Activated CD8-positive, alpha-beta T cell treated with anti-CD3 and anti-CD28 coated beads for 36 hours (primary cell): ENCODE data around the gene NAP1L4. TPM values are rescaled to one million over a fixed set of nuclear protein-coding genes. Genes with fewer than 3 reads are reported as not detected.

ENCODE experiments used
- ATAC-seq: fragments of 200-7000 bp; cut with Tn5 transposase; one replicate; pipeline ENCODE4 v1.10.0; 2021; ENCODE audit warnings: mild to moderate bottlenecking, moderate library complexity
- CTCF ChIA-PET: fragments of 350-600 bp; sonication (Branson Sonifier 250); formaldehyde crosslinking; loops from one replicate; lab custom pipeline; 2021; ENCODE audit warnings: antibody characterized with exemption; lab: Charles Lee
- POLR2A ChIA-PET: fragments of 350-600 bp; sonication (Branson Sonifier 250); formaldehyde crosslinking; loops from one replicate; lab custom pipeline; 2021; ENCODE audit warnings: antibody characterized with exemption; lab: Charles Lee
- DNase-seq: peaks from one replicate; pipeline ENCODE4 v3.0.0-alpha.2; 2020
- H3K27ac Mint-ChIP-seq: one replicate; pipeline ENCODE4 v1.8.0; 2021; ENCODE audit warnings: mild to moderate bottlenecking, mixed read lengths
- H3K27me3 Mint-ChIP-seq: one replicate; pipeline ENCODE4 v1.8.0; 2021; ENCODE audit warnings: mixed read lengths
- H3K36me3 Mint-ChIP-seq: one replicate; pipeline ENCODE4 v1.8.0; 2021; ENCODE audit warnings: low read depth, mixed read lengths
- H3K4me1 Mint-ChIP-seq: one replicate; pipeline ENCODE4 v1.8.0; 2021; ENCODE audit warnings: low read depth, mixed read lengths
- H3K4me3 Mint-ChIP-seq: one replicate; pipeline ENCODE4 v1.8.0; 2021; ENCODE audit warnings: mild to moderate bottlenecking, moderate library complexity, mixed read lengths
- H3K9me3 Mint-ChIP-seq: one replicate; pipeline ENCODE4 v1.8.0; 2021; ENCODE audit warnings: mixed read lengths
- CTCF ChIP-seq: fragments of 200-600 bp; IDR thresholded peaks from one replicate; pipeline ENCODE4 v1.8.0; 2022; ENCODE audit warnings: antibody characterized with exemption, mild to moderate bottlenecking
- intact Hi-C: fragments of 100-400 bp; cut with micrococcal nuclease; formaldehyde crosslinking; loops from one replicate; pipeline ENCODE4 v1.10.0; 2022
- total RNA-seq, 2 experiments: library from RNA; stranded (reverse); gene quantifications; one replicate each; pipeline ENCODE4 v1.2.3, GENCODE V29; 2021

Gene NAP1L4
- total RNA-seq, 2 experiments from 2014 or later: 212 to 223 TPM

- Mint-ChIP-seq H3K27ac (peak overlapping the region; percentile 58), H3K9me3 (no peaks in the 10 kb centered on the region), H3K4me3 (no peak overlapping the region), H3K4me1 (peaks cover 59% of the 10 kb centered on the region), H3K27me3 (no peaks in the 10 kb centered on the region), H3K36me3 (peaks cover 52% of the 10 kb centered on the region)
- ChIA-PET CTCF (interaction anchor here (1.1 to 1.5 kb wide), 3 partner anchors 11 to 34 kb away, joined by 3 to 4 read pairs (median 4); no protein-coding TSS in a partner anchor), POLR2A (interaction anchor here (0.9 to 1.3 kb wide), 2 partner anchors 12 to 19 kb away, joined by 3 to 4 read pairs; no protein-coding TSS in a partner anchor)
- DNase-seq (no peak), ATAC-seq (no peak)
- intact Hi-C loops: no loop called here
- no peak for TF ChIP-seq CTCF
These were observed 17.4 kb upstream of the NAP1L4 start for GRCh38 chr11:3009481-3009880.

- intact Hi-C loops: no loop called here
- DNase-seq (no peak), ATAC-seq (no peak)
- H3K27ac Mint-ChIP-seq: peak overlapping the region; percentile 58
- ChIA-PET POLR2A (interaction anchor here (0.9 to 2.6 kb wide), 3 partner anchors 12 to 16 kb away, joined by 3 to 11 read pairs (median 5); partner anchors contain the start of gene NAP1L4), CTCF (interaction anchor here (1.1 to 1.5 kb wide), 3 partner anchors 12 to 33 kb away, joined by 3 to 4 read pairs (median 4); no protein-coding TSS in a partner anchor)
- peaks cover 53% of the 10 kb centered on the region for H3K4me1 Mint-ChIP-seq
- peaks cover 51% of the 10 kb centered on the region for H3K36me3 Mint-ChIP-seq
- no peak overlapping the region for H3K4me3 Mint-ChIP-seq
- TF ChIP-seq CTCF: no peak
- H3K9me3 Mint-ChIP-seq: no peaks in the 10 kb centered on the region
- no peaks in the 10 kb centered on the region for H3K27me3 Mint-ChIP-seq
These were observed 16.7 kb upstream of the NAP1L4 start for GRCh38 chr11:3008746-3009336.

GRCh38 chr11:3007404-3008010 lies 15.4 kb upstream of the NAP1L4 start:
- CTCF ChIA-PET: interaction anchor here (1.0 to 1.6 kb wide), 5 partner anchors 14 to 84 kb away, joined by 3 to 5 read pairs (median 4); no protein-coding TSS in a partner anchor
- POLR2A ChIA-PET: interaction anchor here (0.8 to 2.7 kb wide), 10 partner anchors 8 to 47 kb away, joined by 3 to 23 read pairs (median 5); partner anchors contain the start of gene NAP1L4
- intact Hi-C loops: no loop called here
- Mint-ChIP-seq H3K27me3 (no peaks in the 10 kb centered on the region), H3K4me3 (peak overlapping the region; percentile 63), H3K36me3 (peaks cover 53% of the 10 kb centered on the region), H3K4me1 (peaks cover 48% of the 10 kb centered on the region), H3K27ac (peak overlapping the region; percentile 76), H3K9me3 (no peaks in the 10 kb centered on the region)
- DNase-seq (no peak), ATAC-seq (peak; percentile 17)
- TF ChIP-seq CTCF: no peak

GRCh38 chr11:3006505-3007260 lies 14.6 kb upstream of the NAP1L4 start:
- POLR2A ChIA-PET: interaction anchor here (0.8 to 2.7 kb wide), 11 partner anchors 8 to 47 kb away, joined by 3 to 23 read pairs (median 5); partner anchors contain the start of gene NAP1L4
- ATAC-seq (peak; percentile 93), DNase-seq (peak; percentile 71)
- CTCF ChIA-PET: interaction anchor here (0.8 to 1.6 kb wide), 6 partner anchors 9 to 85 kb away, joined by 3 to 5 read pairs (median 4); no protein-coding TSS in a partner anchor
- intact Hi-C loops: no loop called here
- Mint-ChIP-seq H3K27ac (peak overlapping the region; percentile 76), H3K27me3 (no peaks in the 10 kb centered on the region), H3K4me3 (peak overlapping the region; percentile 63), H3K4me1 (peaks cover 46% of the 10 kb centered on the region), H3K36me3 (peaks cover 52% of the 10 kb centered on the region), H3K9me3 (no peaks in the 10 kb centered on the region)
- no peak for TF ChIP-seq CTCF
